NCI-H187 treated with DMSO at 0.1 percent for 48 hours (cell line): ENCODE results near the gene NACAD.
"Not testable (repeated sequence)": the region's sequence is repeated elsewhere in the genome, so short reads cannot be mapped to it uniquely, and the experiment has no call there.

Experiments
- DNase-seq: peaks from one replicate; lab custom pipeline; 2025; lab: John Stamatoyannopoulos, UW

Gene NACAD

DNA sequence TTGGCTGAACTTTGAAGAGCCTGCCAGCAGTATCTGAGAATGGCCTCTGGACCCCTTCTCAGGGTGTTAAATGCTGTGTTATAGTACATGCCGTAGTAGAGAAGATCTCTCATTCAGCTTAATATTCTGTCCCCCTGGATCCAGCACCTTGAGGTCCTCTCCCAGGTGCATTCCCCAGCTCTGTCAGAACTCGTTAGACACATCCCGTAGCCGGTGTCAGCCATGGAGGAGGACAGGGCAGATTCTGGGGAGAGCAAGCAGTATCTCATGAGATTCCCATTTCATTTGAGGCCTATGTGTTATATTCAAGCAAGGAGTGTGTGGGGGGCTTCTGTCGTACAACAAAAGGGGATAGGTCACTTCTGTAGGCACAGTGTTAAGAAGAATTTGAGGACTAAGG, 34.8 kb downstream of the NACAD start:
- DNase-seq, result no peak

DNA sequence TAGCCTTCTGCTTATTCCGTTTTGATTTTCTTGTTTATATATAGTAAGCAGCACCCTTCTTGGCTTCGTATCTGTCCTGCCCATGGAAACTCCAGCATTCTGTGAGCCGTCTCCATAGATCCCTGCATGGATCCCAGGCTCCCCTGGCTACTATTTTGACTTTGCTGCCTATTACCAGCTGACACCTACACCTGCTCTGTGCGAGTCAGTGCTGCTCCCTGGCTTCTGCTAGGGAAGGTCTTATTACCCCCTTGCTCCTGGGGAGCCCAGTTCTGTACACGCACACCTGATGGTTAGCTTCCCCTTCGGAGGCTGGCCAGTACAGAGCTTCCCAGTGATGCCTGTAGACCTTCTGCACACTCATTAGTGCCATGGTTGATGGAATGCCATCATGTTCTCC, 35.4 kb downstream of the NACAD start:
- no peak for DNase-seq

DNA sequence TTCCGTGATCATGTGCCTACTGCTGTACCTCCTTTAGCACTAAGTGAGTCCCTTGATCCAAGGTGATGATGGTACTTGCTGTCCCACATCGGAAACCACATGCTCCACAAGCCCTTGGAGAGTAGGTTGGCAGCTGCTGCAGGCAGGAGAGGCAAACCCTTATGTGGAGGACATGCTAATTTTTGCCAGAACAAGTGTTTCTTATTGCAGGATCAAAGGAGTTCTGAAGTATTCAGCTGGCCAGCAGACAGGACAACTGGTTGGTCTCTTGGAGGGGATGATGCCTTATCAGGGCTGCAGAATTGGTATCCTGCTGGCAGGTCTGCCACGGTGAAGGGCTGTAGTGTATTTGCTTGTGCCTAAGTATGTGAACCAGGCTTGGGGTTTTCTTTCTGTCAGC, 36.8 kb downstream of the NACAD start:
- peak; percentile 45 for DNase-seq

DNA sequence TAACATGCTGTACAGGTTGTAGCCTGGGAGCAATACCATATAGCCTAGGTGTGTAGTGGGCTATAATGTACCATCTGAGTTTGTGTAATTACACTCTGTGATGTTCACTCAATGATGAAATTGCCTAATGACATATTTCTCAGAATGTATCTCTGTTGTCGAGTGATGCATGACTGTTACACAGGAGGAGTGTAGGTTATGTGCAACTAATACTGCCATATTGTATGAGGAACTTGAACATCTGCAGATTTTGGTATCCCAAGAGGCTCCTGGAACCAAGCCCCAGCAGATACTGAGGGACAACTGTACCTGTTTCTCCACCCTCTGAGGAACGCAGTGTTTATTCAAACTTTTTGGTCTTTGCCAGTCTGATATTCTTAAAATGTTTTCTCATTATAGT, 38.6 kb downstream of the NACAD start:
- no peak for DNase-seq

DNA sequence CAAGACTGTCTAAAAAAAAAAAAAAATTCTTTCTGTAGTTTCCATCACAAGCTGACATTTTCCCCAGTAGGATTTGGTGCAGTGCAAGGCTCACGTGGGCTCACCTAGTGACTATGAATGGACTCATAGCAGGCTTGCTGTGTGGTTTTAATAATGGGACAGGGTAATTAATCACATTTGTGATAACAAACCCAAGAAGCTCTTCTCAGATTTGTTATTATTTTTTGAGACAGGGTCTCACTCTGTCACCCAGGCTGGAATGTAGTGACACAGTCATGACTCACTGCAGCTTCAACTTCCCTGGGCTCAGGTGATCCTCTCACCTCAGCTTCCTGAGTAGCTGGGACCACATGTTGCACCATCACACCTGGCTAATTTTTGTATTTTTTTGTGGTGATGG, 40.0 kb downstream of the NACAD start:
- no peak for DNase-seq

DNA sequence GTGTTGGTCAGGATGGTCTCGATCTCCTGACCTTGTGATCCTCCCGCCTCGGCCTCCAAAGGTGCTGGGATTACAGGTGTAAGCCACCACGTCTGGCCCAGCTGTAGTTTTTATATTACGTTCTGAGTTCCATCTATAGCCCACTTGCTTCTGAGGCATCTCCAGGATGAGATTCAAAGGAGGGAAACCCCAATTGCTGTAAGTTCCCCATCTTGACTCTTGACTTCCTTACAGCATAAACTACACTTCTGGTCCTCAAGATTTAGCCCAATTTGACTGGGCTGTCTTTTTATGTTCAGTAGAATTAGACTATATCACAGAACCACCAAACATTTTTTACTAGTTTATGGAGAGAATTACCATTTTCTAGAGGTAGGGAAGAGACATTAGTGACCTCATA, 44.4 kb downstream of the NACAD start:
- no peak for DNase-seq

DNA sequence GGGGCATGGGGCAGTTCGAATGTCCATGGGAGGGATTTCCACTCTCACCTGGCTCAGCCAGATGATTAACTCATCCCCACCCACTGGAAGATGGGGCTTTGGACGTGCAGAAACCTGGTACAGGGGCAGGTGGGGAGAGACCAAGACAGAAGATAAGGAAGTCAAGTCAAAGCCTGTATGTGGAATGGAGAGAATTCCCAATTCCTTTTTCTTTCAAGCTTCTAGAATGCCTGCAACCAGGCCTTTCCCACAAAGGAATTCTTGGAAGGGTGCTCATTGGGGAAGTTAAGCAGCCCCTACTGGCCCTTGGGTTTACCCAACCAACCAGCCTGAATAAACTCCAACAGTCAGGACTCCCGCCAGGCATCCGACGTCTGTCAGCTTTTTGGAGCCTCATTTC, 49.7 kb downstream of the NACAD start:
- DNase-seq, result no peak

DNA sequence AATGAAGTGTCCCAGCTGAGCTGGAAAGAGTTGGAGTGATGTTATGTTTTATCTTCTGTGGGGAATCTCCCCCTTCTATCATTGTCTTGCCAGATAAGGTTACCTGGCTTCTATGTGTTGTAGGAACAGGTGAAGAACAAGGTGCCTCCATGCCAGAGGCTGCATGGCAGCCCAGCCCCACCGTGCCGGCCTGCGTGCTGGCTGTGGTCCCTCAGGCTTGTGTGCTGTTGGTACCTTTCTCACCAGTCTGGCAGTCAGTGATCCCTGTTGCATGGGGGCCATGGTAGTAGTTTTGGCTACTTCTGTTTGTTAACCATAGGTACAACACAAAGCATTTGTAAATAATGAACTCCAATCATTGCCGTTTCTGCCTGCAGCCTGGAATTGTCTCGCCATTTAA, 50.9 kb downstream of the NACAD start:
- DNase-seq, result no peak

DNA sequence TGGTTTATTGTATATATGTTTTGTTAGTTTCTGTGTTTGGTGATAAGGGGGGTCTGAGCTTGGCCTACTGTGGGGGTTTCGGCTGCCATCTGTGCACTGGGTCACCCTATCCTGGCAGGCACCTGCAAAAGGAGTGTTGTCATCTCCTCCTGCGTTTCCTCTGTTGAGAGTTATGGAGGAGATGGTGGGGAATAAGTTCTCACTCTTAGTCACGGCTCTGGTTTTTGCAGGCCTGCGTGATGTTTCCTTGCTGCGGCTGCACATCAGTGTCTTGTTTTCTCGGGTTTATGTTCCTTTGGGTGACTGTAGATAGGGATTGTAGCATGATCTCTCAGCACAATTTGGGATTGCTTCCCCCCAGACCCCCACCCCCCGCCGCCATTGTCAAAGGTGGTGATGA, 52.0 kb downstream of the NACAD start:
- no peak for DNase-seq

DNA sequence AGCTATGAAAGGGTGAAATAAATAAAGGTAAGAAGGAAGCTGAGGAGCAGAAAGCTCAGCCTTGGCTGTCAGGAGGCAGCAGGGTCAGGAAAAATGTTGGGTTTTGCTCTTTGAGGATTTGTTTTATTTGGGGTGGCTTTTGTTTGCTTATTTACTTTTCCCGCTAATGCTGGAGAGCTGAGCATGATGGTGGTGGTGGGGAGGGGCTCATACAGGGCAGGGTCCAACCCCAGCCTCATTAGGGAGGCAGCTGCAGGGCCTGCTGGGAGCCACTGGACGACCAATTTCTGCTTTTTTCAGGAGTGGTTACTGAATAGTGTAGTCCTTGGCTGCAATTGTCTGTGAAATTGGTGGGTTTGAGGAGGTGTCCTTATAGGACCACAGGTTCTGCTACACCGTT, 52.5 kb downstream of the NACAD start:
- DNase-seq, result no peak

DNA sequence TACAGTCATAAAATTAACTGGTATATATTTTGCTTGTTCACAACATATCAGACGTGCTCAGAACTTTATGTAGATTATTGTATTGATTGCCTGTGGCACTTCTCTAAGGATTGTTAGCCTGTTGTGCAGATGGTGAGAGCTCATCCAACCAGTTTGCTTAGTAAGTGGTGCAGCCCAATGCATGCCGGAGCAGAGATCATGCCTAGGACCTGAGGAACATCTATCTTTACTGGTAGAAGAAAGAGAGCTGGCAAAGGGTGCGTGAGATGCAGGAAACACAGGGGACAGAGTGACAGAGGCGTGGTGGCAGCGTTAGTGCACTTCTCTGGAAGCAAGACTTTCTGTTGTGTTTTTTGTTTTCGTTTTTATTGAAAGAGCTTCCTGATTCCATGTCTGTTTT, 52.9 kb downstream of the NACAD start:
- no peak for DNase-seq

DNA sequence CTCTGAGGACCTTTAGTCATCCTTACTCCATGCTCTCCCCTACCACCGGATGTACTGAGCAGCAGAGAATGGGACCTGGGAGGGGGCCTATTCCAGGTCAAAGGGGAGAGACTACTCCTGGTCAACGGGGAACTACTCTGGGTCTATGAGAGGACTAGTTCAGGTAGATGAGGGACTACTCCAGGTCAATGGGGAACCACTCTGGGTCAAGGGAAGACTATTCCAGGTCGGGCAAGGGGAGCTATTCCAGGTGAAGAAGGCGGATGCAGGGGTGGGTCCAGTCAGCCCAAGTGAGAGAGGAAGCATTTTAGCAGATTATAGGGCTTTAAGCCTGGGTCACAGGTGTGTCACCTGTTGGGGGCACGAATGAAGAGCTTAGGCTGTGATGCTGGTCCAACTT, 53.4 kb downstream of the NACAD start:
- no peak for DNase-seq

DNA sequence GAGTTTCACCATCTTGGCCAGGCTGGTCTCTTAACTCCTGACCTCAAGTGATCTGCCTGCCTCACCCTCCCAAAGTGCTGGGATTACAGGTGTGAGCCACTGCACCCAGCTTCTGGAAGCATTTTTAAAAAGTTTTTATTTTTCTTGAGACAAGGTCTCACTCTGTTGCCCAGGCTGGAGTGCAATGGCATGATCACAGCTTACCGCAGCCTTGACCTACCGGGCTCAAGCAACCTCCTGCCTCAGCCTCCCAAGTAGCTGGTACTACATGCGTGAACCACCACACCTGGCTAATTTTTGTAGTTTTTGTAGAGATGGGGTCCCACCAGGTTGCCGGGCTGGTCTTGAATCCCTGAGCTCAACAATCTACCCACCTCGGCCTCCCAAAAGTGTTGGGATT, 54.1 kb downstream of the NACAD start:
- not testable (repeated sequence) for DNase-seq

DNA sequence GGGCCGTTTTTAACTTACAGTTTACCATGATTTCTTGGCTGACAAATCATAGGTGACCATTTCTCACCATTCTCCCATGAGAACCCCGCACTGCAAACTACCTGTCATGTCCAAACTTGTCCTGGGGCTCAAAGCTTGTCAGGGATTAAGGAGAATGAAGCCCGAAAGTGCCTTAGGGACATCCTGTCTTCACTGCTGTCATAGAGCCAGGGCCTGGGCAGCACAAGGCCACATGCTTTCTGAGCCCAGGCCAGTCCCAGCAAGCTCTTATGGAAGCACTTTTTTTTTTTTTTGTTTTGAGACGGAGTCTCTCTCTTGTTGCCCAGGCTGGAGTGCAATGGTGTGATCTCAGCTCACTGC, 54.9 kb downstream of the NACAD start:
- DNase-seq, result no peak

DNA sequence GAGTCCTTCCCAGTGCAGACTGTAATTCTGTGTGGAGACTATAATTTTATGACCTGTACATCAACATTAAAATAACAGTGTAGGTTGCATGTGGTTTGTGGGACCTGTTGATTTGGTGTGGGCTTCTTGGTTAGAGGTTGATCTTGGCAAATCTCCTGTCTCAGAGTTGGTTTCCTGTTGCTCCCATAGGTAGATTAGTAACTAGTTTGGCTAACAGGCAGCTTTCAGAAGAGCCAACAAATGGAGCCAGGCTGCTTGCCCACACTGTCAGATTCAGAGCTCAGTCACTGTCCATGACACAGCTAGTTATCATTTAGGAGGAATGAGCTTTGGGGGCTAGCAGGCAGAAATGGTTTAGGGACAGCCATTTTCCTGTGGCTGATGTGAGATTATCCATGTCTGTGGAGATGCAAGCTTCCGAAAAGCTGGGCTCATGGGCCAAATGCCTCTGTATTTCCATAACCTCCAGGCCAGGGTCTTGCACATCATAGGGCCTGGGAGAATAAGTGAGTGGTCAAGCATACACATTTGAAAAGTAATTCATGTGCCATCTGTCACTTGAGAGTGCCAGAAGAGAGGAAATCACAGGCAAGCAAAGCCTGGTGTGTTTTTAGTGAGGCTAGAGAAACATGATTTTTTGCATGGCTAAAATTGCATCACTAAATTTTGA, 55.4 kb downstream of the NACAD start:
- no peak for DNase-seq

DNA sequence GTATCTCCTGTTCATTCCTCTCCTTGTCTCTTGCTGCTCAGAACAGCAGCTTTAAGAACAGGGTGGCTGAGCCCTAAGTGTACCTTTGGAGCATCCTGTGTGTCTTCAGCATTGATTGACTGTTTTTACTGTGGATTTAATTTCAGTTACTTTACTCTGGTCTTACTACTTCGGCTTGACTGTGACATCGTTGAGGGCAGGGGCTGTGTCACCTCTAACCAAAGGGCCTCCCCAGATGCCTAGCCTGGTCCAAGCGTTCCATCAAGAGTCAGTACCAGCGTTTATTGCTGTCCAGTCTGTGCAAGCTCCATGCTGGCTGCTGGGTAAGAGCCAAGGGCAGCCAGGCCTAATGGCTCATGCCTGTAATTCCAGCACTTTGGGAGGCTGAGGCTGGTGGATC, 56.3 kb downstream of the NACAD start:
- DNase-seq, result no peak

DNA sequence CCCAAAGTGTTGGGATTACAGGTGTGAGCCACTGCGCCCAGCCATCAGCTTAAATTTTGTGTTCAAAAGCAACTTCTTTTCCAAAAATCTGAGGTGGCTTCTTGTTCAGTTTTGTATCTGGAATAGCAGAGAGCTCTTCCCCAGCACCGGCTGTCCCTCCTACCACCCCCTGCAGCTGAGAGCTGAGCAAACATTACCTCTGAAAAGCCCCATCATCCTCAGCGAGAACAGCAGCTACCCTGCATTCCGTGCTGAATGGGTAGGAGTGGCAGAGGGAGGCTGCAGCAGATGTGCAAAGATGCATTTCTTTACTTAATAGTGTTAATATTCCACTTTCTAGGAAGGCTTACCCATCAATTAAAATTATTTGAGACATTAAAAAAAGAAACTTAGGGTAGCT, 56.9 kb downstream of the NACAD start:
- no peak for DNase-seq
